HG02678 (cell line): ENCODE data around the gene PLEKHG3.

Experiments used
- ATAC-seq: cut with Tn5 transposase; IDR thresholded peaks from one replicate; pipeline ENCODE4 v1.9.1; 2021; ENCODE audit warnings: mild to moderate bottlenecking, moderate library complexity; ENCODE audit not compliant: unreplicated experiment

PLEKHG3 gene

GRCh38 chr14:64762044-64763034, 58.1 kb downstream of the PLEKHG3 start:
- no peak for ATAC-seq

GRCh38 chr14:64763085-64763782, 59.0 kb downstream of the PLEKHG3 start:
- ATAC-seq = no peak

GRCh38 chr14:64763801-64764621, 59.8 kb downstream of the PLEKHG3 start:
- ATAC-seq = no peak

- ATAC-seq = peak; percentile 59
Observed at GRCh38 chr14:64764641-64765520, 60.7 kb downstream of the PLEKHG3 start.

- ATAC-seq = no peak
Observed at GRCh38 chr14:64765740-64766302, 61.6 kb downstream of the PLEKHG3 start.

GRCh38 chr14:64766430-64767151, 62.4 kb downstream of the PLEKHG3 start:
- no peak for ATAC-seq

GRCh38 chr14:64767215-64767964, 63.2 kb downstream of the PLEKHG3 start:
- no peak for ATAC-seq

- ATAC-seq = no peak
Observed at GRCh38 chr14:64768401-64769095, 64.3 kb downstream of the PLEKHG3 start.

GRCh38 chr14:64769096-64770020, 65.1 kb downstream of the PLEKHG3 start:
- no peak for ATAC-seq

GRCh38 chr14:64770751-64771150, 66.5 kb downstream of the PLEKHG3 start:
- no peak for ATAC-seq

- no peak for ATAC-seq
Observed at GRCh38 chr14:64771161-64771560, 66.9 kb downstream of the PLEKHG3 start.

GRCh38 chr14:64772397-64772950, 68.2 kb downstream of the PLEKHG3 start:
- no peak for ATAC-seq

- no peak for ATAC-seq
Observed at GRCh38 chr14:64773046-64773445, 68.8 kb downstream of the PLEKHG3 start.

- no peak for ATAC-seq
Observed at GRCh38 chr14:64773577-64773976, 69.4 kb downstream of the PLEKHG3 start.

GRCh38 chr14:64774272-64774671, 70.0 kb downstream of the PLEKHG3 start:
- ATAC-seq = no peak

- ATAC-seq = no peak
Observed at GRCh38 chr14:64775081-64775777, 71.0 kb downstream of the PLEKHG3 start.
